ENCODE data around the gene USP35.
"Not testable (repeated sequence)": the region's sequence is repeated elsewhere in the genome, so short reads cannot be mapped to it uniquely, and the experiment has no call there.

The USP35 gene

GRCh38 chr11:78216571-78217287, 28.0 kb downstream of the USP35 start:
- no peak for DNase-seq (ENCODE audit: low read depth in 2 of 2)

- no peak for DNase-seq (ENCODE audit: low read depth in 2 of 2)
These were observed 29.2 kb downstream of the USP35 start for GRCh38 chr11:78217650-78218541.

- DNase-seq (ENCODE audit: low read depth in 2 of 2), result no peak
These were observed 30.2 kb downstream of the USP35 start for GRCh38 chr11:78218707-78219492.

- DNase-seq (ENCODE audit: low read depth in 2 of 2), result no peak
These were observed 30.9 kb downstream of the USP35 start for GRCh38 chr11:78219493-78220217.

GRCh38 chr11:78220218-78221157, 31.8 kb downstream of the USP35 start:
- no peak for DNase-seq (ENCODE audit: low read depth in 2 of 2)

GRCh38 chr11:78221396-78222315, 32.9 kb downstream of the USP35 start:
- no peak for DNase-seq (ENCODE audit: low read depth in 2 of 2)

- not testable (repeated sequence) for DNase-seq (ENCODE audit: low read depth in 2 of 2)
These were observed 34.0 kb downstream of the USP35 start for GRCh38 chr11:78222726-78223125.

GRCh38 chr11:78223320-78223954, 34.7 kb downstream of the USP35 start:
- DNase-seq (ENCODE audit: low read depth in 2 of 2), result no peak

- DNase-seq (ENCODE audit: low read depth in 2 of 2), result no peak
These were observed 35.8 kb downstream of the USP35 start for GRCh38 chr11:78224506-78224905.

- DNase-seq (ENCODE audit: low read depth in 2 of 2), result no peak
These were observed 36.2 kb downstream of the USP35 start for GRCh38 chr11:78224906-78225420.

- DNase-seq (ENCODE audit: low read depth in 2 of 2), result no peak
These were observed 38.3 kb downstream of the USP35 start for GRCh38 chr11:78226684-78227680.

- DNase-seq (ENCODE audit: low read depth in 2 of 2), result no peak
These were observed 39.2 kb downstream of the USP35 start for GRCh38 chr11:78227921-78228320.

GRCh38 chr11:78228467-78228866, 39.7 kb downstream of the USP35 start:
- DNase-seq (ENCODE audit: low read depth in 2 of 2), result no peak

- DNase-seq (ENCODE audit: low read depth in 2 of 2), result no peak
These were observed 40.4 kb downstream of the USP35 start for GRCh38 chr11:78229106-78229505.

- DNase-seq (ENCODE audit: low read depth in 2 of 2), result no peak
These were observed 41.6 kb downstream of the USP35 start for GRCh38 chr11:78230161-78230877.

GRCh38 chr11:78231962-78232501, 43.3 kb downstream of the USP35 start:
- no peak for DNase-seq (ENCODE audit: low read depth in 2 of 2)

Measured in stimulated activated CD8-positive, alpha-beta memory T cell treated with anti-CD3 and anti-CD28 coated beads, Interleukin-2, amount 100 ng/mL, for 1 hour (primary cell).